VCaP (cell line): ENCODE results near the gene HCRTR1.

ENCODE experiments used
- H3K27ac ChIP-seq: fragments of 450-650 bp; 2 replicates; pipeline ENCODE4 v1.5.1; 2017
- CTCF ChIP-seq: fragments of 450-650 bp; conservative IDR thresholded peaks from 2 replicates; pipeline ENCODE4 v1.5.1; 2017; ENCODE audit warnings: mild to moderate bottlenecking, moderate library complexity

HCRTR1 gene

DNA sequence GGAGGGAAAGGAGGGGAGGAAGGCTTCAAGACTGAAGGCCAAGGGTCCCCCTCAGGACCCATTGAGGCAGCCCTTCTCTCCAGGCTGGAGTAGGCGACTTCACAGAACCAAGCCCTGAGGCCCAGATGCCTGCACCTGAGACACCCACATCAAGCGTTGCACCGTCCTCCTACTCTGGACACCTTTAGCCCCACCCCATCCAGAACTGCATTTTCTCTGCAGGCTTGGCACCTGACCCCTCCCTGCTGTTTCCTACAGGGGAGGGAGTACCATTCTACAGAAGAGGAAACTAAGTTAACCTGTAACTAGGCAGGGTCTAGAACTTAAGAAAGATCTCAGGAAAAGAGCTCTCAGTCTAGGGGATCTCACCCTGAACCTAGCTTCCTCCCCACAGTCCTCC is 15.2 kb downstream of the HCRTR1 start:
- no peak overlapping the region for H3K27ac ChIP-seq
- TF ChIP-seq CTCF, result no peak

DNA sequence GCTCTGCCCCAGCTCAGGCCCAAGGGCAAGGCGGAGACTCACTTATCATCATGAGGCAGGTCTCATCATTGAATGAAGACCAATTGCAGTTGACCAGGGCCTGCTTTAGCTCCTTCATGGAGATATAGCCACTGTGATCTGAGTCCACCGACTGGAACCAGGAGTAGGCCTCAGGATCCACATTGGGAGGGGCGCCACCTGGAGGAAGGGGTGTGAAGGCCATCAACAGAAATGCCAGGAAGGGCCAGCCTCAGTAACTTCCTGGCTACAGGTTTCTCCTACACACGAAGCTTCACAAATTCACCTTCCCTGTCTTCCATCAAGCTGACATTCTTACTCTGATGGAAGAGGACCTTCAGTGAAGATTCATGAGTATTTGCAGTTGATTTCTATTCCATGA is 15.6 kb downstream of the HCRTR1 start:
- H3K27ac ChIP-seq, result no peak overlapping the region

DNA sequence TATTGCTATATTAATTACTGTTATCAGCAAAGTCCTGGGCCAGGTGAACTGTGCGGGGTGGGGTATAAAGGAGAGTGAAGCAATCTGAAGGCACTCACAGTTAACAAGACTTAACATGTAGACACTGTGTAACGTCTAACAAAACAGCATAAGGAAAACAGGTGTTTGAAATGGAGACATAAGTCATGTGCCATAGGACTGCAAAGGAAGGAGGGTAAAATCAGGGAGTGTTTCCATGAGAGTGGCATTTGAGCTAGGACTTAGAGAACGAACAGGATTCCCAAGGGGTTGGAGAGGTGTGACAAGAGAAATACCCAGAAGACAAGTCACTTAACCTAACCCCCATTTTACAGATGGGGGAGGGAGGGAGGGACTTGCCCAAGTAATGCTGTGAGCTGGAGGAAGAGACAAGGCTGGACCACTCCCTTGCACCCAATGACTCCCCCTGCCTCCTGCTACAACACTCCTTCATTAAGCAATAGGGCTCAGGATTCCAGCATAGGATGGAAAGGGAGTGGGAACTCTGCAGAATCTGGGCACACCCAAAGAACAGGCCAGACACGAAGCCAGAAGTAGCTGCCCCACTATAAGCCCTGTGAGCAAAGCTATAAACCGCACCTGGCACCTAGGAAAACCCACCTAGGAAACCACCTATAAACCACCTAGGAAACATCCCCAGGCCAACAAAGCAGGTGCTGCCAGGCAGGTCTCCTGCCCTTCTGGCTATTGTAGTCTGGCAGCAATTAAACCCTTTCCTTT is 20.6 kb downstream of the HCRTR1 start:
- no peak for TF ChIP-seq CTCF
- H3K27ac ChIP-seq, result no peak overlapping the region

More for the DNA sequence above, 15.6 kb downstream of the HCRTR1 start:
- TF ChIP-seq CTCF, result peak; percentile 64

- no peak for TF ChIP-seq CTCF
- no peak overlapping the region for H3K27ac ChIP-seq
Observed at GRCh38 chr1:31639543-31639942, 22.1 kb downstream of the HCRTR1 start.

- no peak overlapping the region for H3K27ac ChIP-seq
- no peak for TF ChIP-seq CTCF
Observed at GRCh38 chr1:31640179-31640578, 22.7 kb downstream of the HCRTR1 start.

DNA sequence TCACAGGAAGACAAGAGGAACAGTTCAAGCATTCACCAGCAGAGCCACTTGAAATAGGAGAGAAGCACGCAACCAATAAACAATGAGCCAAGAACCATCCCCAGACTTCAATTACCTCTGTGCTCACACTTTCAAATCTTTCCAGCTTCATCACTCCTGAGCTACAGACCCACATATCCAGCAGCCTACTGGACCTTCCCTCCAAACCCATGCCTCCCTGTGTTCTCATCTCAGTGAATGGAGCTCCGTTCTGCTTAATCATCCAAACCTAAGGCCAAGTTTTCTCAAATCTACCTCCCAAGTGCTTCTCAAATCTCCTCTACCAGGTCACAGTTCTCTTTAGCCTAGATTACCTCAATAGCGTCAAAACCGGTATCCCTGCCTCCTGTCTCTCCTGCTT is 23.5 kb downstream of the HCRTR1 start:
- H3K27ac ChIP-seq, result no peak overlapping the region
- TF ChIP-seq CTCF, result no peak

DNA sequence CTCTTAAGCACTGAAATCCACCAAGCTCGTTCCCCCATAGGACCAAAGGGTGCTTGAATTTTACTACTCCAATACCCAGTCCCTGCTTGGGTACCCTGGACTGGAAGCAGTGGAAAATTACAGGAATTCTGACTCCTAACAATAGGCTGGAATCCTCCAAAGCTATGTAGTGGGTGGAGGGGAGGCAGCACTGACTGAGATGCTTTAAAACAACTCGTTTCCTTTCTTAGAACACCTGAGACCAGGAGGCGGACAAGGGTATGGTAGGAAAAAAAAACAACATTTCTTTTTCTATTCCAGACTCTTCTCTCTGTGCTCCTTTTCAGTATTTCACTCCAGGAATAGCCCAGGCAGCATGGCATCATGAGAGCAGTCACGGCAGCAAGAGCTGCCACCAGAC is 24.9 kb downstream of the HCRTR1 start:
- no peak for TF ChIP-seq CTCF
- no peak overlapping the region for H3K27ac ChIP-seq
